GM18511 (cell line): ENCODE data around the gene DNTT.

Experiments
- ATAC-seq: cut with Tn5 transposase; IDR thresholded peaks from one replicate; pipeline ENCODE4 v1.9.1; 2021; ENCODE audit warnings: mild to moderate bottlenecking, moderate library complexity; ENCODE audit not compliant: unreplicated experiment

The DNTT gene

GRCh38 chr10:96374004-96374403 lies 69.8 kb downstream of the DNTT start:
- ATAC-seq, result no peak

DNA sequence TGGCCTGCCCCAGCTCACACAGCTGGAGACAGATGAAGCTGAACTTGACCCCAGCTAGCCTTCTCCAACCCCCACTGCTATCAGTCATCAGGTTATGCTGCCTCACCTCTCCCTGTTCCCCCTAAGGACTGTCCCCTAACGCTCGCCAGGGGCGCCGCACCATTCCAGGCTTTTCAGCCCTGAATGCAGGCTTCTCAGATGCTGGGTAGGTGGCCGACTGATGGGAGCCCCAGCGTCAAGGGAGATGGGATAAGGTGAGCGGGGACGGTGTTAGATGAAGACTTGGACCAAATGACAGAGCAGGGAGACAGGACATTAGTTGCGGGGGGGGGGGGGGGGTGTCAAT lies 70.4 kb downstream of the DNTT start:
- no peak for ATAC-seq

DNA sequence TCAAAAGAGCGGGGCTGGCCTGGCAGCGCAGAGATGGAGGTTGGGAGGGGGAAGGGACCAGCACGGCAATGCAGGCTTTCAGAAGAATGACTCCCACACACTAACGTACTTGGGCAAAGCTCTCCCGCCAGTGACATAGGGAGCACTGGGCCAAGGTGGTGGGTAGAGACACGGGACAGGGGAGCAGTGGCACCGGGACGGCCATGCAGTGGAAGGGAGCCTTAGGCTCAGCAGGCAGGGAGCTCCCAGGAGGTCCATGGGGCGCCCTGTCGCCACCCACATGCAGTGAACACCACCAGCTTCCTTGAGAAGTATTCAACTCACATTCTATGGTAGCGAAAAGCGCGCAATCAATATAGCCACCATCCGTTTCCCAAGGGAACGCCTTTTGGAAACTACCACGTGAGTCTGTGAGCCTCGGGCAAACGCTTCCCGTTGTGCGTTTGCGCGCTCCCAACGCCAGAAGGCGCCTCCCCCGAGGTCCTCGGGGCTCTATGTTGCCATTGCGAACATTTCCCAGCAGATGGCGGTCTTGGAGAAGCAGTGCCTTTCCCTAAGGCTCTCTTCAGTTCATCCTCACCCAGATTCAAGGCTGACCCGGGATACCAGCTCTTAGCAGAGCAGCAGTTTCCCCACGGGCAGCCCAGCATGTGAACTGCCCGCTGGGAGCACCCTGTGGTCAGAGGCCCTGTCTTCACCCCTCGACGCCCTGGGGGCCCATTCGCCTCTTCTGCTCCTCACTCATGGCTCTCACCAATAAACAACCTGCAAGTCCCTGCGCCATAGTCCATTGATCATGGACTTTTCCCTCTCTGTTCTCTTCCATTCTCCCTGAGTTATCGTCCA lies 71.0 kb downstream of the DNTT start:
- peak; percentile 74 for ATAC-seq

DNA sequence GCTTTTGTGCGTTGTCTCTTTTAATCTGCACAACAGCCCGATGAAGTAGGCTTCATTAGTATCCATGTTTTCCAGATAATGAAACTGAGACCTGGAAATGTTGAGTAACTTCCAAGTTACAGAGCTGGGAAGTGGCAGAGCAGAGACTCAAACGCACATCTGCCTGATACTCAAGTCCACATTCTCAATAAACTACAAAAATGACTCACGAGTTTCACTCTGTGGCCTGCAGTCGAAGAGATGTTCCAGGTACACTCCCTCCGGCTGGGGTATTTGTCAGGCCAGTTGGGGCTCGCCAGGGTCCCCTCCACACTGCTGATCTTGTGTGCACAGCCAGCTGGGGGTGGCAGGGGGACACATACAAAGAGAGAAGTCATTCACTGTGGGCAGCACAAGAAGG lies 72.2 kb downstream of the DNTT start:
- peak; percentile 72 for ATAC-seq

GRCh38 chr10:96377816-96378294 lies 73.6 kb downstream of the DNTT start:
- no peak for ATAC-seq

GRCh38 chr10:96378741-96379140 lies 74.5 kb downstream of the DNTT start:
- no peak for ATAC-seq

DNA sequence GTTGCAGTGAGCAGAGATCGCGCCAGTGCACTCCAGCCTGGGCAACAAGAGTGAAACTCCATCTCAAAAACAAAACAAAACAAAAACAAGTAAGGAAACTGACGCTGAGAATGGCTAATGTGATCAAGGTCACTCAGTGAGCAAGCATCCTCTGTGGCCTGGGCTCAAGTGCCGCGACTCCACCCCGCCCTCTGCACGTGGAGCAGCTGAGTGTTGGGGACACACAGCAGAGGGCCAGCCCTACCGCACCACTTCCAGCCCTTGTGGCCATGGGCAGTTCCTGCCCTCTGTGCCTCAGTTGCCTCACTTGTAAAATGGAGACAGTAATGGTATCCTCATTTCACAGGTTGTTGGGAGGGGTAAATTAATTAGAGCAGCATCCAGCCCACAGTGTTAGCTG lies 75.5 kb downstream of the DNTT start:
- ATAC-seq, result no peak

DNA sequence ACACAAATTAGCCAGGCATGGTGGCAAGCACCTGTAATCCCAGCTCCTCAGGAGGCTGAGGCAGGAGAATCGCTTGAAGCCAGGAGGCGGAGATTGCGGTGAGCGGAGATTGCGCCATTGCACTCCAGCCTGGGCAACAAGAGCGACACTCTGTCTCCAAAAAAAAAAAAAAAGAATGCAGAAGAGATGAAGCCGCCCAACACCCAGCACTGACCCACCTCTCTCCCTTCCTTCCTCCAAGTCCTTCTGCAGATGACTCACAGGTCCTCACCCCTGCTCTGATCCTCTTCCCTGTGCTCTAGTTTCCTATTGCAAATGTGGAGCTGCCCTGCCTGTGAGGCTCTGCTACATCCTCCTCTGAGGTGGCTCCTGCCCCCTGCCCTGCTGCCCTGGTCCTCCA lies 76.6 kb downstream of the DNTT start:
- ATAC-seq, result no peak

DNA sequence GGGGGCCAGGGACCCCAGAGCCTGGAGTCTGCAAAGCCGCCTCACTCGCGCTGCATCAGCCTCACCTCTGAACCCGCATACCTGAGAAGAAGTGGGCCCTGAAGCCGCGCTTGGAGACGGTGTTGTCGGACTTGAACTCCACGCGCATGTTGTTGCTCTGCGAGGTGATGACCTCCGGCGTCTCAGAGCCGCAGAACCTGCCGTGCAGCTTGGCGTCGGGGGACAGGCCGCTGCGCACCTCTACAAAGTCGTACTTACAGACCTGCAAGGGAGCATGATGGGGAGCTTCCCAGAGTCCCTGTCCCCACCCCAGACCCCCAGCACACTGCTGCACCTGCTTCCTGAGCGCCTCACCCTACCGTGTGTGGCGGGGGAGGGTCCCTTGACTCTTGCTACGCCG lies 80.3 kb downstream of the DNTT start:
- ATAC-seq, result no peak

DNA sequence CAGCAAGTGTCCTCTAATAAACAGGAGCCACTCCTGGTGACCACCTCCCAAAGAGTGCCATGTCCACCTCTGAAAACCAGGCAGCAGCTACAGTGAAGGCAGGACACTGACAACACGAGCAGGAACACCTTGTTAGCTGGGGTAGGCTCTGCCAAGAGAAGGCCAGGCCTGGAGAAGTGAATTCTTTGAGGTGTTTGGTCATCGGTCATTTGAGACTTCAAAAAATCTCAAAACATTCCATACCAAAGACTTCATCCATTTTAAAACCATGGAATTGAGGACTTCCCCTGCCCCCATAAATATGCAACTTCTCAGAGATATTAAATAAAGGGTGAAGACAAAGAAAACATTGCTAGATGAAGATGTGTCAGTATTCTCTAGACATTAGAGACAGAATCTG lies 82.9 kb downstream of the DNTT start:
- ATAC-seq, result no peak

DNA sequence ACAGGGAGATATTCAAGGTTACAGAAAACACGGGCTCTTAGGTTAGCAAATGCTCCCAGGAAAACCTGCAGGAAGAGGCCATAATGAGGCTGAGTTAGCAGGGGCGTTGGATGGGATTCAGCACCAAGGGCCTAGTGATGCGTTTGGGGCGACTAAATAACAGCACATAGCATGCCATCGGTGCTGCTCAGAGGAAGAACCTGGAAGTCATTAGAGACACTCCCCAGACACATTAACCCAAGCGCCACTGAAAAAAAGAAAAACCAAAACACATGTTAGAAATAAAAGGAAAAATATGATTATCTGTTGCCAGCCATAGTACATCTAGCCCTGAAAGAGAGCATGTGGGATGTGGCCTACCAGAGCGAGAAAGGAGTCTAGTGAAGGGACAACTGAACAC lies 83.4 kb downstream of the DNTT start:
- ATAC-seq, result no peak
